ENCODE data around the gene BARX2.

BARX2 gene

GRCh38 chr11:129374081-129374992 lies 1.3 kb upstream of the BARX2 start:
- no peak for DNase-seq (ENCODE audit: low read depth in 2 of 2)

GRCh38 chr11:129374993-129375750 lies 476 bp upstream of the BARX2 start:
- DNase-seq (ENCODE audit: low read depth in 2 of 2) = no peak

GRCh38 chr11:129376658-129377341 lies 1.2 kb downstream of the BARX2 start:
- no peak for DNase-seq (ENCODE audit: low read depth in 2 of 2)

DNA sequence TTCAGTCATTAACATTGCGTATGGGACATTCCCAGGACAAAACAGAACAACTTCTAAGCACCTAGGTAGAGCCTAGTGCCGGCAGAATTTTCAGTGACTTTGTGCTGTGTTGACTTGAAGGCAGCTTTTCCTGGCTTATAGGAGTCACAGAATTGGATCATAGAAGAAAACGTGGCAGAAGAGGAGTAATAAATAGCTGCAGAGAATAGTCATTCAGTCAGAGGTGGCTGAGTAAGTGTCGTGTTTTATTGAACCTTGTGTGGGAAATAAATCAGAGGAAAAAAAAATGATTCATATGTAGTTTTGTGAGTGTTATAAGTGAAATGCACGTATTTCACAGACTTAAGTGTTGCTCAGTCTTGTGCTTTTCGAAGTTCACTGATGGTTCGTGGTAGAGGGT lies 2.1 kb downstream of the BARX2 start:
- no peak for DNase-seq (ENCODE audit: low read depth in 2 of 2)

GRCh38 chr11:129380413-129380812 lies 4.8 kb downstream of the BARX2 start:
- DNase-seq (ENCODE audit: low read depth in 2 of 2) = no peak

DNA sequence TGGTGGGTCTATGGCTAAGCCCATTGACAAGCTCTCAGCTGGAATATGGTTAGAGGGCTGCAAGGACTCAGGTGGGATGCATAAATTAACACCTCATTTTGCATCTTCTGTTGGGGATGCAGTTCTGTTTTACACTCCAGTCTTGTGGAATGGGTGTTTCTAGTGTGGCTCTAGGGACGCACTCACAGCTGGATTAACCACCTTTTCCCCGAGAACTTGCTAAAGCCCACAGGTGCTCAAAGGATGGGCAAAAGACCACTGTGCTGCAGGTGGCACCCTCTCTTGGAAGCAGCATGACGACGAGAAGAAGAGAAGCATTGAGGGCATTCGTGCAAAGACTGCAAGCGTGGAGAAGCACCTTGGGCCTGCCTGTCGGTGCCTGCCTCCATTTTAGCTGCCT lies 6.9 kb downstream of the BARX2 start:
- no peak for DNase-seq (ENCODE audit: low read depth in 2 of 2)

DNA sequence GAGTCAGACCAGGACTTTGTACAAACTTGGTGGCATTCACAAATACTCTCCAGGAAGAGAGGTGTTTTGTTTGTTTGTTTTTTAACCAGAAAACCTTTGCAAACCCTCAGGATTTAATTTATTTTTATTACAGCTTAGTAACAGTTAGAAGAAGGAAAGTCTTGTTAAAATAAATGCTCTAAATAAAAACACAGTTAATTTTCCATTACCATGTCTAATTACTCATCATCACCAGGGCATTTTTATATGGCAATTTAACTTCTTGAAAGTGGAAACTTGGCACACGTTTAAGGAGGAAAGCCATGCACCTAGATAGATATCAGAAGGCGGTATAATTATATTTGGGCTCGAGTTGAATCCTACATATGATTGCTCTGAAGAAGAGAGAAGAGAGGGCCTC lies 7.4 kb downstream of the BARX2 start:
- no peak for DNase-seq (ENCODE audit: low read depth in 2 of 2)

DNA sequence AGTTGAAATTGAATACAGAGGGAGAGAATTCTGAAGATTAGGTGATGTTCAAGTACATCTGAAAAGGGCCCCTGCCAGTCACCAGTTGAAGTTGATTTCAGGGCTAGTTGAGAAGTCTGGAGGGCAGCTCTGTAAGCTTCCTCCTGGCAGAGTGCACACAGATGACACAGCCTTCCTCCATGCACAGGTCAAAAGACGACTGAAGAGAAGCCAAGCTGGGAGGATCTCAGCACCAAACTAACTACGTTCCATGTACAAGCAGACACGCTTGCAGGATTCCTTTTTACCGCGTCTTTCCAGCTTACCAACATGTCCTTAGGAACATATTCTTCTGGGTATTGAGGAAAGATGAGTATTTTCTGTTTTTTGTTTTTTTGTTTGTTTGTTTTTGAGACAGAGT lies 7.9 kb downstream of the BARX2 start:
- DNase-seq (ENCODE audit: low read depth in 2 of 2) = no peak

- no peak for DNase-seq (ENCODE audit: low read depth in 2 of 2)
These were observed 8.8 kb downstream of the BARX2 start for GRCh38 chr11:129384415-129384814.

GRCh38 chr11:129385801-129386200 lies 10.2 kb downstream of the BARX2 start:
- no peak for DNase-seq (ENCODE audit: low read depth in 2 of 2)

DNA sequence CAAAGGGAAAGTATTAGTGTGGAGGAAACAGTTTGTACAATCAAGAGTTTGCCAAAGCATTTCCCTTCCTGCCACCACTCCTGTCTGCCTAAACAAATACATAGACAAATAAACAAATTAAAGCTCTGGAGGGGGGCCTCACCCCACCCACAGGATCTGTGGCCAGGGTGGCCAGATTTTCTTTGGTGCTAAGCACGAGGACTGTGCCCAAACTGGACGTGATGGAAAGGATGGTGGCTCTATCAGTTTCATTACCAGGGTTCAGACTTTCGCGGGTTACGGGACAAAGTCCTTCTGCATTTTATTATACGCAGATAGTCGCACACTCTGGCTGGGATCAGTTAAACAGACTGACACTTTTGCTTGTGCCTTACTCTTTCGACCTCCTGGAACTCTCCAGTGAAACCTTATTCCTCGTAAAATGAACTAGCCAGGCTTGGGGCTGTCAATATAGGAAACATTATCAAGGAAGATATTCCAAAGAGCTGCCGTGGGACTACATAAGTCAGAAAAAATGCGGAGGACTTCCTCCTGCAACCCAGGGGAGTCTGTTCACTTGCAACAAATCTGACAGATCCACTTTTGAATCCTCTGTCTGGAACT lies 11.2 kb downstream of the BARX2 start:
- no peak for DNase-seq (ENCODE audit: low read depth in 2 of 2)

- DNase-seq (ENCODE audit: low read depth in 2 of 2) = no peak
These were observed 11.8 kb downstream of the BARX2 start for GRCh38 chr11:129387434-129387833.

GRCh38 chr11:129388824-129389223 lies 13.2 kb downstream of the BARX2 start:
- no peak for DNase-seq (ENCODE audit: low read depth in 2 of 2)

- no peak for DNase-seq (ENCODE audit: low read depth in 2 of 2)
These were observed 14.7 kb downstream of the BARX2 start for GRCh38 chr11:129390303-129390821.

DNA sequence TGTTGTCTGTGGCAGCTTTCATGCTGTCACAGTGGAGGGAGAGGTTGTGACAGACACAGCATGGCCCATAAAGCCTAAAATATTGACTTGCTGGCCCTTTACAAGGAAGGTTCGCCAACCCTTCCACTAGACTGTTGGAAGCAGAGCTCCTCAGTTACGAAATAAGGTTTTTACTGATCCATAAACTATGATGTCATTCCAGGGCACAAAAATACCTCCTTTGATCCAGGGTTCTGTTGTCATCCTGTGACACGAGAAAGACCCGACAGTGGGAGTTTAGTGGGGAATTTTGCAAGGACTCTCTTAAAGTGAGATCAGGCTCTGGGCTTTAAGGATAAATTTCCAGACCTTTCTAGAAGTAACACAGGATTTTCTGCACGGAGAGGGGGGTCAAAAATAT lies 15.7 kb downstream of the BARX2 start:
- no peak for DNase-seq (ENCODE audit: low read depth in 2 of 2)

DNA sequence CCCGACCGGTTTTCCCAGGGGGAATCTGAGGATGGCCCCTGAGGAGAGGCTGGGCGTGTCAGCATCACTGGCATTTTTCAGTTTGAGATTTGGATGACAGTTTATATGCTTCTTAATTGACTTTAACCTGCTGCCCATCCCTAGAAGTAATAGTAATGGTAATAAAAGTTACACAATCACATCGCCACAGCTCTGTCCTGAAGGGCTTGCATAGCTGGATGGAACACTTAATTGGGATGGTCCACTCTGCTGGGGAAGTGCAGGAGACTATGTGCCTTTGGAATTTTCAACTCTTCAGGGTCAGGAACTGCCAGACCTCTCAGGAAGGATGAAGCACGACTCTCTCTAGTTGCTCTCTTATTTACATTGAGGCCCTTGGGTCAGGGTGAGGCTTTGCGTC lies 16.2 kb downstream of the BARX2 start:
- no peak for DNase-seq (ENCODE audit: low read depth in 2 of 2)

DNA sequence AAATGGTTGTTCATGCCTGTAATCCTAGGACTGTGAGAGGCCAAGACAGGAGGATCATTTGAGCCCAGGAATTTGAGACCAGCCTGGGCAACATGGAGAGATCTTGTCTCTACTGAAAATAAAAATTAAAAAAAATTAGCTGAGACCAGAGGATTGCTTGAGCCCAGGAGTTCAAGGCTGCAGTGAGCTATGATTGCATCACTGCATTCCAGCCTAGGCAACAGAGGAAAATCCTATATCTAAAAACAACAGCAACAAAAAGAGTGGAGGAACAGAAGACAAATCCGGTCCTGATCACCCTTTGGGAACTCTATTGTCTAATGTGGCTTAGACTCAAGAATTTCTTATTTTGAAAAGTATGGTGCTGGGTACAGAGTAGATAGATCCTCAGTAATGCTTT lies 17.3 kb downstream of the BARX2 start:
- DNase-seq (ENCODE audit: low read depth in 2 of 2) = no peak

GRCh38 chr11:129394709-129395108 lies 19.1 kb downstream of the BARX2 start:
- no peak for DNase-seq (ENCODE audit: low read depth in 2 of 2)

GRCh38 chr11:129395432-129395831 lies 19.8 kb downstream of the BARX2 start:
- no peak for DNase-seq (ENCODE audit: low read depth in 2 of 2)

GRCh38 chr11:129395883-129396282 lies 20.2 kb downstream of the BARX2 start:
- no peak for DNase-seq (ENCODE audit: low read depth in 2 of 2)

DNA sequence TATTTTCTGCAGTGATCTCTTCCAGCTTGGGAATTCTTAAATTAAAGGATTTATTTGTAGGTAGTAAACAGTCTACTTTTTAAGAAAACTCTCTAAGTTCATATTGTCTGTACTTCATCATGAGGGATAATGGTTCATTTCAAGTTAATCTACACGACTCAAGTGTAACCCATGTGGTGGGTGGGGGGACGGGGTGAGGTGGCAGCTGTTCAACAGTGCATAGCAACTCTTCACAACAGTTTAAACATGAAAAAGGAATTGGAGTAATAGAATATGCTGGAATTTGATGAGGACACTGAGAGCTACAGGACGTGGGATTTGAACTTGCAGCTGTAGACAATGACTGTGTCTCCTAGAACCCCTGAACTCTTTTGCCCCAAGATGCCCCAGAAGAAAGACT lies 20.8 kb downstream of the BARX2 start:
- DNase-seq (ENCODE audit: low read depth in 2 of 2) = no peak

All from fibroblast of skin of left quadriceps (primary cell).